Smooth muscle cell of the brain vasculature (primary cell): Measurements from ENCODE around the gene TNIK.

Experiments
- DNase-seq: peaks from one replicate; pipeline ENCODE4 v3.0.0-alpha.2; 2012; ENCODE audit warnings: low read depth, low spot score

Gene TNIK

DNA sequence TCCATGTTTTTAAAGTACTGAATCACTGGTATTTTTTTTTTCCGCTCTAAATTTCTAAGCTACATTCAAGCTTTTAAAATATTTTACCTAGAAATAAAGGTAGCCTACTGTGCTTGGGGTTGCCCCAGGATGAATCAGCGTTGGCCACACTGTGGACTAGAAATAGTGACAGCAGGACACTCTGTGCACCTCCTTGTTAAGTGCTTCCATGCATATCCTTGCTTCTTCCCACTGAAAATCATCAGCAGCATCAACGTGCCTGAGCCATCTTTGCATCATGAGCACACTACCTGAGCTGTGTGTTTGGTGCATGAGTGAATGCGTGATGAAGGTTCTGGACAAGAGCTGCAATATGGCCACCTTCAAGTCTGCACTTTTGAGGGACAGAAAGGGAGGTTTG is 291.7 kb downstream of the TNIK start:
- DNase-seq = no peak

- no peak for DNase-seq
These were observed 292.1 kb downstream of the TNIK start for GRCh38 chr3:171168086-171168485.

- no peak for DNase-seq
These were observed 294.2 kb downstream of the TNIK start for GRCh38 chr3:171165983-171166382.

GRCh38 chr3:171165499-171165921 is 294.7 kb downstream of the TNIK start:
- no peak for DNase-seq

- no peak for DNase-seq
These were observed 296.1 kb downstream of the TNIK start for GRCh38 chr3:171164067-171164465.

GRCh38 chr3:171163101-171164066 is 296.8 kb downstream of the TNIK start:
- no peak for DNase-seq

GRCh38 chr3:171160325-171160724 is 299.9 kb downstream of the TNIK start:
- DNase-seq = no peak

GRCh38 chr3:171159822-171160157 is 300.4 kb downstream of the TNIK start:
- no peak for DNase-seq

GRCh38 chr3:171159024-171159821 is 301.0 kb downstream of the TNIK start:
- DNase-seq = no peak

GRCh38 chr3:171157980-171158379 is 302.2 kb downstream of the TNIK start:
- no peak for DNase-seq

- no peak for DNase-seq
These were observed 302.9 kb downstream of the TNIK start for GRCh38 chr3:171157286-171157685.

GRCh38 chr3:171156401-171157010 is 303.7 kb downstream of the TNIK start:
- DNase-seq = no peak

DNA sequence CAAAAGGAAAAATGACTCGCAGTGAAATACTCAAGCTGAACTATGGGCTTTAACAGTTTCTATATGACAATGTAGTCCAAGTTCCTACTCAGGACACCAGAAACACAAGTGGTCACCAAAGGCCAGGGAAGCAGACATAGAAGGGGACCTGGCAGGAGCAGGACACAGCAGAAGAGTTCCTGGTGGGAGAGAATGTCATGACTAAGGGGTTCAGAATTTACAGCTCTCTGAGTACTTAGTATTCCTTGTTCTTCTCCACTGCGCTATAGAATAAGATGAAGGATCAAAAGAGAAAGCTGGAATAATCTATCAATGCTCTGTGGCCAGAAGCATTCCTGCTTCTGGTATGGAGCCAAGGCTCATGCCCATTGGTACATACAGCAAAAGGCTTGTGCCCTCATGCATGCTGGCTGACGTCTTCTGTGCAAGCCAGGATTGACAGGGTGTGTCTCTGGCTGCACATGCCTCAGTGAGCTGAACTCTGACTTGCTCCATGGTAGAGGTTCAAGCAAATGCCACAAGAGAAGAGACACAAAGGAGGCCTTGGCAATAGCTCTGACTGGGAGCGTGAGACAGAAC is 305.0 kb downstream of the TNIK start:
- DNase-seq = no peak

DNA sequence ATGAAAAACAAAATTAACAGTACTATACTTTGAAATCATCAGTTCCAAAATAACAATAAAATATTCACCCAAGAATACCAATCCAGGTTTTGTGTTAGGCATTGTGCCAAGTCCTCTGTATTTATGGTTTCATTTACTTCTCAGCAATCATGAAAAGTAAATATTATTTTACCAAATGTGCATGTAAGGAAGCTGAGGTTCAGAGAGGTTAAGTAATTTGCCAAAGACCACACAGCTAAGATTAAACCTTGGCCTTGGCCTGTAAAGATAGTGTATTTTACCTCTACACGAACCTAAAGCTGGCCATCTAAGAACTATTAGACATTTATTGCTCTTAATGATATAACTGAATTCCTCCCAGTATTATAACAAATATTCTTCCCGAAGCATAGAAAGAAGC is 309.3 kb downstream of the TNIK start:
- no peak for DNase-seq

DNA sequence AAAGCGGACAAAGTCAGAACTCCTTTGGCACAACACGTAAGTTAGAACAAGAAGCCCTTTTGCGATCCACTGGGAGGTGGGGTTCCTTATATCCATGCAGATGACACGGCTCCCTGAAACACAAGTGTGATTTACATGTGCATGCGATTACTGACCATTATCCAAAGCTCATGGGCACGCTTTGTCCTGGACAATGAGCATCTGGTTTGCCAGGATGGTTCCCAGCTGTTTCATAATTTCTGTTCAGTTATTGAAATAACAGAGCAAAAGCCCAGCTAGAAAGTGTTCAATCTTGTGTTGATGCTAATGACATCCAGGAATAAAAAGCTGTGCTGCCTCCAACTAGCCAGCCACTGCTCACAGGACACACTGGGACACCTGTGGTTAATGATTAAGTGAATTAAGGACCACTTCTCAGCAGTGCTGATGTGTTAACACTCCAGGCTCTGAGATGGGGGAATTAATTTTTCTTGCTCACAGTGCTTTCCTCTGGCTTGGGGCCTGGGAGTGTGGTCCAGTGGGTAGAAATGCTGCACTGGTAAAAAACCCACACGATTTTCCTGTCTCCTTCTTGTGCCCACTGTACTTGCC is 310.6 kb downstream of the TNIK start:
- DNase-seq = no peak

- no peak for DNase-seq
These were observed 314.4 kb downstream of the TNIK start for GRCh38 chr3:171145798-171146197.

- peak; percentile 74 for DNase-seq
These were observed 317.2 kb downstream of the TNIK start for GRCh38 chr3:171142985-171143384.

GRCh38 chr3:171140246-171140645 is 320.0 kb downstream of the TNIK start:
- no peak for DNase-seq

GRCh38 chr3:171138027-171138426 is 322.2 kb downstream of the TNIK start:
- no peak for DNase-seq

DNA sequence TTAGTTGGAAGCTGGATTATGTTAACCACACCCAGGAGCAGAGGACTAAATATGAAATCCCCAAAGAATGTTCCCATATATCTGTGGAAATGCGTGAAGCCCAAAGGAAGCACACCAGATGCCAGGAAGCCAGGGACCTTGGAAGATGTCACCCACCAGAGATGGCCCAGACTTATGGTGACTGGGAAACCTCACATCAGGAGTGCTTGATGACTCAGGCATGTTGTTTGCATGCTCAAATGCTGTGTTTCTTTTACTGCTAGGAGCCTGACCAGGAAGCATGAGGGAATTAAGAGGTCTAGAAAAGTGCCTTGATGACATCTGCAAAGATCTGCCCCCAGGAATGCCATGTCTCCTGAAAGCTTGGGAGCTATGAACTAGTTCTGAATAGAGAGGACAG is 324.7 kb downstream of the TNIK start:
- no peak for DNase-seq

GRCh38 chr3:171133796-171134569 is 326.2 kb downstream of the TNIK start:
- no peak for DNase-seq
